ENCODE measurements around the gene CNIH2.
A peak's percentile ranks its signal among the peaks of the same experiment; 100 is the strongest.
"Not testable (repeated sequence)": the region's sequence is repeated elsewhere in the genome, so short reads cannot be mapped to it uniquely, and the experiment has no call there.

The CNIH2 gene

DNA sequence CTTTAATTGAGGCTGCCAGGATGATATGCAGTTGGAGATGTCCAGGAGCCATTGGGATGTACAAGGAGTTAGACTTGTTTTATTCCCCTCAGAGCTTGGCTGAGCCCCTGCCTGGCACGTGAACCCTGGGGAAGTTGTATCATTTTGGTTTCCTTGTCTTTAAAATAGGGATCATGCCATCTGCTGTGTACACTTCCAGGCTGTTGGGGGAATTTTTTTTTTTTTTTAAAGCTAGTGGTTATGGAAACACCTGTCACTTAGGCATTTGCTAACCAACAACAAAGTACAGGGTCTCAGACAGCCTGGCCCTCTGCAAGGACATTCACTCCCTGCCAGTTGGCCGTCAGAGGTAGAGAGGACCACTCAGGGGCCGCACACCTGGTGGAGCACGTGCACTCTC, 18.0 kb upstream of the CNIH2 start:
- no peak for DNase-seq

DNA sequence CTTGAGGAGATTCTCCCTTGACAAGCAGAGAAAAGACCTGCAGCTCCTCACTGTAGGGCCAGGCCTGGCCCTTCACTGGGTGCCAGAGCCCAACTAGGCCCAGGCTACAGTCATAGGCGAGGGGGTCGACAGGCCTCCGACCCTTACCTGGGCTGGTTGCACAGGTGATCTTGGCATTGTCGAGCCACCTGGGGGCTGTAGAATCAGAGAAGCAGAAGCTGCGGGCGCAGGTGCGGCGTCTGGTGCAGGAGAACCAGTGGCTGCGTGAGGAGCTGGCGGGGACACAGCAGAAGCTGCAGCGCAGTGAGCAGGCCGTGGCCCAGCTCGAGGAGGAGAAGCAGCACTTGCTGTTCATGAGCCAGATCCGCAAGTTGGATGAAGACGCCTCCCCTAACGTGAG, 16.4 kb upstream of the CNIH2 start:
- no peak for DNase-seq

DNA sequence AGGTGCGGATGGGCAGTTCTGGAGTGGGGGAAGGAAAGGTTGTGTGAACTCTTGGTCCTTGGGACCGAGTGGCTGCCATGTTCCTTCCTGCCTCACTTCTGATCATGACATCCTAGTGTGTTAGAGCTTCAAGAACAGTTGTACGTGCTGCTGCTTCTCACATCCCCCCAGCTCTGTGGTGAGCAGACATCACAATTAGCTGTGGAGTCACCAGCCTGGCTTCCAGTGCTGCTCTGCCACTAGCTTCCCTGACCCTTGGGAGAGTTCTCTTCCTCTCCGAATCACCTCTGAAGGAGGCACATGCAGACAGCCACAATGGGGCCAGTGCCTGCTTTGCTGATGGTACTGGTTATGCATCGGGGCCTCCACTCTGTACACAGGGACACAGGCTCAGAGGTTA, 15.8 kb upstream of the CNIH2 start:
- no peak for DNase-seq

DNA sequence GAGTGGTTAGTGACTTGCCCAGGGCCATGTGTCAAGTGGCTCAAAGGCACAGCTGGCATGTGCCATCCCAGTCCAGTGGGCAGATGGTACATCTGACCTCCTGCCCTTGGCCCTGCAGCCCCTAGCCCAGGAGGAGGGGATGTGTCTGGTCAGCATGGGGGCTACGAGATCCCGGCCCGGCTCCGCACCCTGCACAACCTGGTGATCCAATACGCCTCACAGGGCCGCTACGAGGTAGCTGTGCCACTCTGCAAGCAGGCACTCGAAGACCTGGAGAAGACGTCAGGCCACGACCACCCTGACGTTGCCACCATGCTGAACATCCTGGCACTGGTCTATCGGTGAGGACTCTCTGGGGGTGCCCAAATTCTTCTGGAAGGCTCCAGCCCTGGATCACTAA, 15.3 kb upstream of the CNIH2 start:
- no peak for DNase-seq

DNA sequence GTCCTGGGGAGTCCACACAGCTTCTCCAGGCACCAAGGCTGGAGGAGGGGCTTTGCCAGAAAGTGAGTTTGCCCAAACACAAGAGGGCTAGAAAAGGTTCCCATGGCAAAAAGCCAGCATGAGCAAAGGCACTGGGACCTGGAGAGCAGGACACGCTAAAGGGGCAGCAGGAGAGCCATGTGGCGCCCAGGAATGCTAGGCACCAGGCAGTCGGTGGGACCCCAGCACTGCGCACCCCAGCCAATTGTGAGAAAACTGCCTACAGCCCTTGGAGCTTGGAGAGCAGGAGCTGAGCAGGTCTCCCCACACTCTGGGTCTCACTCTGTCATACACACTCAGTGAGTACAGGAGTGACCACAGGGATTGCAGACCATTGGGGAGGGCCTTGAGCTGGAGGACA, 14.7 kb upstream of the CNIH2 start:
- no peak for DNase-seq

DNA sequence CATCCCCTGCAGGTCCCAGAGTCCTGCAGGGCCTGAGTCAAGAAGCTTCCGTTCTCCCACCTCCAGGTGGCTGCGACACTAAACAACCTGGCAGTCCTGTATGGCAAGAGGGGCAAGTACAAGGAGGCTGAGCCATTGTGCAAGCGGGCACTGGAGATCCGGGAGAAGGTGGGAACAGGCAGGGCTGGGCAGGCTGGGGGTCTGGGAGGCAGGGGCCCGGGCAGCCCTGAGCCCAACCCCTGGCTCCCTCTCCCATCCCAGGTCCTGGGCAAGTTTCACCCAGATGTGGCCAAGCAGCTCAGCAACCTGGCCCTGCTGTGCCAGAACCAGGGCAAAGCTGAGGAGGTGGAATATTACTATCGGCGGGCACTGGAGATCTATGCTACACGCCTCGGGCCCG, 14.2 kb upstream of the CNIH2 start:
- DNase-seq = no peak

DNA sequence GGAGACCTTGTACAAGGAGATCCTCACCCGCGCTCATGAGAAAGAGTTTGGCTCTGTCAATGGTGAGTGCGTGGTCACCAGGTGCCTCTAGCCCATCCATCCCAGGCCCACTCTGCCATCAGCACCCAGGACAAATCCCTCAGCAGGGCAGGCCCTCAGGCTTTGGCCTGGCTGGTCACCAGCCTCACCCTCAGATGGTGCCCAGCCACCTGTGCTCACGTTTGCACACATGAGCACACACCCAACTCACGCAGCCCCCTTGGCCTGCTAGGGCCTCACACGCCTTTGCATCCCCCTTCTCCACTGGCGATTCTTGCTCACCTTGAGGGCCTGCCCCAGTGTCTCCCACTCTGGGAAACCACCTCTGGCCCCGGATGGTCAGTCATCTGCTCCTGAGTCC, 13.6 kb upstream of the CNIH2 start:
- DNase-seq = no peak

DNA sequence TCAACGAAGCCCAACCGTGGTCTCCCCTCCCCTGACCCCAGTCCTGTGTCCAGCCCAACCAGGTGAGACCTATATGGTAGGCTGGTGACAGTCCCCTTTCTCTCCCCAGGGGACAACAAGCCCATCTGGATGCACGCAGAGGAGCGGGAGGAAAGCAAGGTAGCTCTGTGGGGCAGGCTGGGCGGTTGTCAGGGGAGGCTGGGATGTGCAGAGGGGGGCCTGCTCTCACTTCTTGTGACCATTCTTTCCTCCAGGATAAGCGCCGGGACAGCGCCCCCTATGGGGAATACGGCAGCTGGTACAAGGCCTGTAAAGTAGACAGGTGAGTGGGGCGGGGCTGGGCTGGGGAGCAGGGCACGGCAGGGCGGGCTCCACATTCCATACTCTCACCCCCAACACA, 13.1 kb upstream of the CNIH2 start:
- no peak for DNase-seq

DNA sequence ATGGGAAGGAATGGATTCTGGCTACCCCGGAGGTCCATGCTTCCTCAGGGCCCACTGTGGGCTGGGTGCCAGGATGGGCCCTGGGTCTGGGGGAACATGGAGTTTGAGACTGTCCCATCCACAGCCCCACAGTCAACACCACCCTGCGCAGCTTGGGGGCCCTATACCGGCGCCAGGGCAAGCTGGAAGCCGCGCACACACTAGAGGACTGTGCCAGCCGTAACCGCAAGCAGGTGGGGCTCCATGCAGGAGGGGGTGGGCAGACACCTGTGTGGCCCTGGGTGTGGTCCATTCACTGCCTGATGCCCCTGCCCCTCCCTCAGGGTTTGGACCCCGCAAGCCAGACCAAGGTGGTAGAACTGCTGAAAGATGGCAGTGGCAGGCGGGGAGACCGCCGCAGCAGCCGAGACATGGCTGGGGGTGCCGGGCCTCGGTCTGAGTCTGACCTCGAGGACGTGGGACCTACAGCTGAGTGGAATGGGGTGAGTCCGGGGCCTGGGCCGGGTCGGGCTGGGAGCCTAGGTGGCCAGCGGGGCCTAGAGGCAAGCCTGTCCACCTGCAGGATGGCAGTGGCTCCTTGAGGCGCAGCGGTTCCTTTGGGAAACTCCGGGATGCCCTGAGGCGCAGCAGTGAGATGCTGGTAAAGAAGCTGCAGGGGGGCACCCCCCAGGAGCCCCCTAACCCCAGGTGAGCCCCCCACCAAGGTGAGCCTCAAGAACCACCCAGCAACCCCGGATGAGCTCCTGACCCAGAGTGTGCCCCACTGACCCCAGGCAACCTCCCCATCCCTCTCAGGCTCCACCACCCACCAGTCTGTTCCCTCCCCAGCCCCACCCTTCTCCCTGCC, 12.2 kb upstream of the CNIH2 start:
- DNase-seq = no peak

DNA sequence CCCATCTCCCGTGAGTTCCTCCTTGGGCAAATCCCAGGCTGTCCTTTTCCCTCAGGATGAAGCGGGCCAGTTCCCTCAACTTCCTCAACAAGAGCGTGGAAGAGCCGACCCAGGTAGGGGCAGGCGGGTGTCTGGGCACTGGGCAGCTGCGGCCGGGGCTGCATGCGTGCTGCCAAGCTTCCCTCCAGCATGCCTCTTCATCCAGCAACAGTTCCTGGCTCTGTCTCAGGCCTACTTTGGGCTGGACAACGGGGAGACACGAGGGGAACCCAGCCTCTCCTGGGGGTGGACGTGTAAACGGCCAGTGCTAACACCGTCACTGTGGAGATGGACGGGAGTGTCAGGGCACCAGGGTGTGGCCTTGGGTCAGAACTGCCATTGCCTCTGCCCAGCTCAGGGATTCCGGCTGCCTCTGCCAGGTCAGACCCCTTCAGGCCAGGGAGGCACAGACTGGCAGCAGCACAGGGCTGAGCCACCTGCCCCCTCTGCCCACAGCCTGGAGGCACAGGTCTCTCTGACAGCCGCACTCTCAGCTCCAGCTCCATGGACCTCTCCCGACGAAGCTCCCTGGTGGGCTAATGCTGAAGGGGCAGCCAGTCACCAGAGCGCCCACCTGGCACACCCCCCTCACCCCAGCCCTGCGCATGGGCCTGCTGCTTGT, 11.5 kb upstream of the CNIH2 start:
- DNase-seq = no peak

DNA sequence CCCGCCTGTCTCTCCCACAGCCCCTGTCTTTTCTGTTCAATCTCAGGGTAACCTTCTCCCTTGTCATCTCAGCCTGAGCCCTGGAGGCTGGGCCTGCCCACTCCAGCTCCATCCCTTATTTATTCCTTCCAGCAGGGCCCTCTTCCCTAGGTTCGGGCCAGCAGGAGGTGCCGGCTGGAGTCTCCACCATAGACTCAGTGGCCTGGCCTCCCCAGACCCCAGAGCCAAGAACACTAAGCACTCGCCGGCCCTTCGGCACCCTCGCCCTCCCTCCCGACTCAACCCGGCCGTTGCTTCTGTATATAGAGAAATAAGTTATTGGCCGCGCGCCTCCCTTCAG, 11.0 kb upstream of the CNIH2 start:
- no peak for DNase-seq

DNA sequence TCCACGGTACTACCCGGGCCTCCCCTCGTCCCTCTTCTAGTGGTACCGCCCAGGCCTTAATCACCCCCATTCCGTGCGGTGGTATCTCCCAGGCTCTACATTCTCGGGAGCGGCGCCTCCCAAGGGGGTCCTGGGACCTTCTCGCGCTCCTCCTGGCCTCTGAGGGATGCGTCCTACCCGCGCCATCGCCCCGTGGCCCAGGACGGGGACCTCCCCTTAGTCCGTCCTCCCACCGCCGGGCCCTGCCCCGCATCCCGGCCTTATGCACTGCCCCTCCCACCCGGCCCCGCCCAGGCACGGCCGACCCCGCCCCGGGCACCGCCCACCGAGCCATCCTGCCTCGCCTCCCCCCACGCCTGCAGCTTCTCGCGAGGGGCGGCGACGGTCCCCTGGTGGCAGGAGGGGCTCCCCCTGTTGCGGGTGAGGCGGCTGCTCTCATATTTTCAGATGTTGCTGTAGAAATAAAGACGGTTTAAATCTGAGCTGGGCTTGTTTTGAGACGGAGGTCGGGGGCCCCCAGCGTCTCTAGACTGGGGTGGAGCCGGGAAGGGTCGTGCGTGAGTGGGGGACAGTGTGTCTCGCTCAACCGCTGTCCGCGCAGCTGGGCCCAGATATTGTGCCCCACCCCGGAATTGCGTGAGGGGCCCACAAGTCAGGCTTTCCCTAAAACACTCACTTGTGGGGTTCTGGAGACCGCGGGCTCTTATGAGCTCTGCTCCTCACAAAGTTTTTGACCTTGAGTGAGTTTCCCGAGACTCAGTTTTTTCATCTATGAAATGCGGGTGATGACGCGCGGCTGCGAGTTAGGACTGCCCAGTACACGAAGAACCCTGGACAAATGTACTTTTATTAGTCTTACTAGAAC, 10.4 kb upstream of the CNIH2 start:
- DNase-seq = peak; percentile 88

DNA sequence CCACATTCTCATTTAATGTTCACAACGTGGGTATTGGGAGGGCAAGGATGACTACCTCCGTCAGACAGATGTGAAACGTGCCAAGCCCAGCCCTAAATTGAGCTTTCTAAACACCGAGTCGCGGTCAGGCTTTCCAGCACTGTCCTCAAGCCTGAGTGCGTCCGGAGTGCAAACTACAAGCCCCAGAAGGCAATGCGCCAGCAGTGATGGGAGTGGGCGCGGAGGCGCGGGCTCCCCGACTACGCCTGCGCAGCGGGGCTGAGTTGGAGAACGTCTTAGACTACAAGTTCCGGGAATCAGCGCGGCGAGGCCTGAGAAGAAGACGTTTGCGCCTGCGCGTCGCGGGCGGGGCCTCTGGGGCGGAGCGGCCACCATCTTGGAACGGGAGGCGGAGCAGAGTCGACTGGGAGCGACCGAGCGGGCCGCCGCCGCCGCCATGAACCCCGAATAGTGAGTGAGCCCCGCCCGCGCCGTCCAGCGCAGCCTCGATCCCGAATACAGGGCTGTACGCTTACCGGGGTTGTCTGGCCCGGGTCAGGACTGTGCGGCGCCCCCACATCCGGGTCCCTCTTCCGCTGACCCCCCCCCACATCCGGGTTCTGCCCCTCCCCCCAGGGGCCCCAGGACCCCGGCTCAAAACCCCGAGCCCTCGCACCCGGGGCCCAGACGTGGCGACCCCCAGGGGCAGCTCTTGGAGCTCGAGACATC, 9.6 kb upstream of the CNIH2 start, which contains the start of gene RAB1B:
TSS of gene RAB1B (plus strand) at position 396 of the 708 bp plus-strand sequence. CDS start at position 437, 41 bp downstream.
- peak; percentile 100 for DNase-seq

DNA sequence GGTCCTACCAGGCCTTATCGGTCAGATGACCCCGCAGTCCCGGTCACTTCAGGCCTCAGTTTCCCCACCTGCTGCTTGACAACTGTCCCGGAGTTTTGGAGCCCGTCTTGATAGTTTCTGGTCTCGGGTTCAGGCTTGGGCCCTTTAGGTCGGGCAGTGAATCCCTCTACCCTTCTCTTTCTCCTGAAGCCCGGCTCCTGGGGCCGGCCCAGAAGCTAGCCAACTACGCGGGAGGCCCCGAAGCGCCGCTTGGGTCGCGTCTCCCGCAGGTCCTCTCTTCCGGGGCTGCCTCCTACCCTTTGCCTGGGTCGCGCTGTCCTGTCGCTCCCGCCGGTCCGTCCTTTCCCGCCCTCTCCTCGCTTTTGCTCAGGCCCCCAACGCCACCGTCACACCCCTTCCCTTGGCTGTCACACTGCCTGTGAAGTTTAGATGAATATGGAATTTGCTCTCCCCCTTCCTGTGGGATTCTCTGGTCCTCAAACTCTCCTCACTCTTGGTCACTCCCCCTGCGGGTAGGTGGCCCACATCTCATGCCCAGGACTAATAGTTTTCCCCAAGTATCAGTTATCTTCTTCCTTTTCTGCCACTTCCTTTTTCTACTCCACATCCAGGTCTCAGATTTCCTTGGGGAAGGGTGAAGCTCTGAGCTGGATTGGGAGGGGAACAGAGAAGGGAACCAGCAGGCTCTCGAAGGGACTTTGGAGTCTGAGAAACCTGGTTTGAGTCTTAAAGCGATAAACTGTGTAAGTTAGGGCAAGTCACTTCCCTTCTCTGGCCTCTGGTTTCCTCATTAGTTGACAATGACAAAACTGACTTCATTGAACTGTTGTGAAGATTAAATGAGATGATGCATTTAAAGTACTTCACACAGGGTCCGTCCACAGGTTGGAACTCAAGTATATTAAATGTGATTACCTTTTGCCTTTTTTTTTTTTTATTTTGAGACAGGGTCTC, 8.7 kb upstream of the CNIH2 start:
- no peak for DNase-seq

DNA sequence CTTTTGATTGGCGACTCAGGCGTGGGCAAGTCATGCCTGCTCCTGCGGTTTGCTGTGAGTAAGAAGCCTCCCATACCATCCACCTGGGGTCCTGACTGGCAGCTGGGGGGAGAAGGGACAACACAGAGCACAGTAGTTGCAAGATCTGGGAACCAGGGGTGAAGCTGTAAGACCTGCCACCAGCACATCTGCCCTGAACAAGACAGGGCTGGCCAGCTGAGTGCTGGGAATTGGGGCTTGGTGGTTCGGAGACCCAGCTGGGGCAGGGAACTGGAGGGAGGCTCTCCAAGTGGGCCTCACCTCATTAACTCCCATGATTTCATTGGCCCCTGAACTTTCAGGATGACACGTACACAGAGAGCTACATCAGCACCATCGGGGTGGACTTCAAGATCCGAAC, 6.2 kb upstream of the CNIH2 start:
- DNase-seq = no peak

DNA sequence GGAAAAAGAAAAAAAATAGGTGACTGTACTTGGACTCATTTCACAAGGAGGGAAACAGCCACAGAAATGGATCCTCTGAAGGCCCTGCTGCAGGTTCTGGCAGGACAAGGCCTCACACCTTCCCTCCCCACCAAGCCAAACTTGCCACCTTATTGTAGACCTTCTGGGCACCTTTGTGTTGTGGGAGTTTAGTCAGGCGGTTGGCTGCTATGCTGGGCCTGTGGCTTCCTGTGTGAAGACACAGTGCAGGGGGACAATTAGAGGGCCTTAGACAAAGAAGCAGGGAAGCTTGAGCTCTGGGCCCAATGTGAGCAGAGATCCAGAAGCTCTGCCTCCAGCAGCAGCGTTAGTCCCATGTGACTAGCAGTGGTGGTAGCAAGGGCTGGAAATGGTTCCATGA, 5.4 kb upstream of the CNIH2 start:
- DNase-seq = peak; percentile 44

DNA sequence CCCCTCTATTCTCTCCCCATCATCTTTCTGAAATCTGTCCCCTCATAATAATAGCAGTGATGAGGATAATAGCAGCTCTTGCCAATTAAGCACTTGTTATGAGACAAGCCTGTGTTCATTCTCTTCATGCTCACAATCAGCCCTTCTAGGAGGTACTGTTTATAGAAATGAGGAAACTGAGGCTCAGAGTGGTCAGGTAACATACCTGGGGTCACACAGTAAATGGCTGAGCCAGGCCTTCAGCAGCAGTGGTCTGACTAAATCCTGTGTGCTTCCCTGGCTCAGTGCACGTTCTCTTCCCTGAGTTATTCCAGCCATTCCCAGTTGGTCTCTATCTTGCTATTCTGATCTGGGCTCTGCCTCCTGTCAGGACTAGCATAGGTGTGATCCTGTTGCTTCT, 3.8 kb upstream of the CNIH2 start:
- DNase-seq = no peak

DNA sequence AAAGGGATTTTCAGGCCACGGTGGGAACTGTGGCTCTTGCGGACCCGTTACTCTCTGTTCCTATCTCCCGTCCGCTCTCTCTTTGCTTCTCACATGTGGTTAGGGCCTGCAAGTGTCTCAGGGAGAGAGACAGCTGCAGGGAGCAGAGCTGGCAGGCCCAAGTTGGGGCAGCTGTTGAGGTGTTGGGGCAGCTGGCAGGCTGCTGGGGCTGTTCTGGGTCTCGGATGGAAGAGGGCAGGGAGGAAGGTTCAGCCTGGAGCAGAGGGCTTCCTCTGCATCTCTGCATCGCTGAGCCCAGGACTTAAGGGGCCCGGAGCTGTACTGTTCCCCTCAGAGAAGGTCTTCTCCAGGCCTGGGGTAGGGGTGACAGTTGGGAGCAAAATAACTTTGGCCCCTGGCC, 2.6 kb upstream of the CNIH2 start:
- DNase-seq = no peak

DNA sequence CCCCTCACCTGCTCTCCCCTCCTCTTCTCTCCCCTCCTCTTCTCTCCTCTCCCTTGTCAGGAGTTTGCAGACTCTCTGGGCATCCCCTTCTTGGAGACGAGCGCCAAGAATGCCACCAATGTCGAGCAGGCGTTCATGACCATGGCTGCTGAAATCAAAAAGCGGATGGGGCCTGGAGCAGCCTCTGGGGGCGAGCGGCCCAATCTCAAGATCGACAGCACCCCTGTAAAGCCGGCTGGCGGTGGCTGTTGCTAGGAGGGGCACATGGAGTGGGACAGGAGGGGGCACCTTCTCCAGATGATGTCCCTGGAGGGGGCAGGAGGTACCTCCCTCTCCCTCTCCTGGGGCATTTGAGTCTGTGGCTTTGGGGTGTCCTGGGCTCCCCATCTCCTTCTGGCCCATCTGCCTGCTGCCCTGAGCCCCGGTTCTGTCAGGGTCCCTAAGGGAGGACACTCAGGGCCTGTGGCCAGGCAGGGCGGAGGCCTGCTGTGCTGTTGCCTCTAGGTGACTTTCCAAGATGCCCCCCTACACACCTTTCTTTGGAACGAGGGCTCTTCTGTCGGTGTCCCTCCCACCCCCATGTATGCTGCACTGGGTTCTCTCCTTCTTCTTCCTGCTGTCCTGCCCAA, 1.9 kb upstream of the CNIH2 start:
- no peak for DNase-seq

DNA sequence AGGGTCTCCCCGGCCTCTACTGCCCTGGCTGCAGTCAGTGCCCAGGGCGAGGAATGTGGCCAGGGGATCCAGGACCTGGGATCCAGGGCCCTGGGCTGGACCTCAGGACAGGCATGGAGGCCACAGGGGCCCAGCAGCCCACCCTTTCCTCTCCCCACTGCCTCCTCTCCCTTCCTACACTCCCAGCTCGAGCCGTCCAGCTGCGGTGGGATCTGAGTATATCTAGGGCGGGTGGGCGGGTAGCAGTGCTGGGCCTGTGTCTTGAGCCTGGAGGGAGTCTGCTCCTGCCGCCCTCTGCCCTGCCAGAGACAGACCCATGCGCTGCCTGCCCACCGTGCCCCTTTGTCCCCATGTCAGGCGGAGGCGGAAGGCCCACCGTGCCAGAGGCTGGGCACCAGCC, 1.4 kb upstream of the CNIH2 start:
- not testable (repeated sequence) for DNase-seq

DNA sequence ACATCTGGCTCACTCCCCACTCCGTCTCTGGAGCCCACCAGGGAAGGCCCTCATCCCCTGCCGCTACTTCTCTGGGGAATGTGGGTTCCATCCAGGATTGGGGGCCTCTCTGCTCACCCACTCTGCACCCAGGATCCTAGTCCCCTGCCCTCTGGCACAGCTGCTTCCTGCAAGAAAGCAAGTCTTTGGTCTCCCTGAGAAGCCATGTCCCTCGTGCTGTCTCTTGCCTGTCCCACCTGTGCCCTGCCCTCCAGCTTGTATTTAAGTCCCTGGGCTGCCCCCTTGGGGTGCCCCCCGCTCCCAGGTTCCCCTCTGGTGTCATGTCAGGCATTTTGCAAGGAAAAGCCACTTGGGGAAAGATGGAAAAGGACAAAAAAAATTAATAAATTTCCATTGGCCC, 911 bp upstream of the CNIH2 start:
- not testable (repeated sequence) for DNase-seq

Data from CD4-positive, alpha-beta T cell treated with Interleukin-15 for 1 hour (primary cell).